ENCODE measurements around the gene CCDC185. TPM values are rescaled to one million over a fixed set of nuclear protein-coding genes. Genes with fewer than 3 reads are reported as not detected.

The CCDC185 gene
- total and polyA plus RNA-seq, 2 experiments from 2014 or later = 0.56 TPM; not detected in 1

DNA sequence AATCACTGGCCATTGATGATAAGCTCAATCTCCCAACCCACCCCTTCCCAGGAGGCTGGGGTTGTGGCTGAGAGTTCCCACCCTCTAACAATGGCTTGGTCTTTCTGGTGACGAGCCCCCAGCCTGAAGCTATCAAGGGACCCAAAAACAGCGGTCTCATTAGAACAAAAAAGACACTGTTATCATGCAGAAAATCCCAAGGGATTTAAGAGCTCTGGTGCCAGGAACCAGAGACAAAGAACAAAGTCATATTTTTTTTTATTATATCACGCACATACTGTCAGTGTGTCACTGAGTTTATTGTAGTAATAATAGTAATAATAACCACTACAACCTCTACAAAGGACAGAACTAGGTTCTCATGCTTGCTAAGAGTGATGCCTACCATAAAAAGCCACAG is 43.9 kb downstream of the CCDC185 start:
- Mint-ChIP-seq H3K27me3 (ENCODE audit: insufficient read depth, low read depth, poor library complexity) (peaks cover 2% of the 10 kb centered on the region), H3K4me3 (no peak overlapping the region), H3K36me3 (ENCODE audit: low read depth) (no peaks in the 10 kb centered on the region), H3K27ac (no peak overlapping the region), H3K9me3 (peaks cover under 1% of the 10 kb centered on the region; the same call in 1 of the 3 replicates), H3K4me1 (peaks cover 5% of the 10 kb centered on the region; the same call in 2 of the 3 replicates)
- no peaks in the 10 kb centered on the region for H3F3A ChIP-seq (replicated peaks; ENCODE audit: low read depth)
- peaks cover 16% of the 10 kb centered on the region; the same call in 1 of the 2 replicates for H3K9me2 ChIP-seq (ENCODE audit: insufficient read depth)
- no peak for TF ChIP-seq ZNF114 (CRISPR knock-in tag; IDR thresholded peaks at IDR 0.05)
- TF ChIP-seq, protein P1, sequence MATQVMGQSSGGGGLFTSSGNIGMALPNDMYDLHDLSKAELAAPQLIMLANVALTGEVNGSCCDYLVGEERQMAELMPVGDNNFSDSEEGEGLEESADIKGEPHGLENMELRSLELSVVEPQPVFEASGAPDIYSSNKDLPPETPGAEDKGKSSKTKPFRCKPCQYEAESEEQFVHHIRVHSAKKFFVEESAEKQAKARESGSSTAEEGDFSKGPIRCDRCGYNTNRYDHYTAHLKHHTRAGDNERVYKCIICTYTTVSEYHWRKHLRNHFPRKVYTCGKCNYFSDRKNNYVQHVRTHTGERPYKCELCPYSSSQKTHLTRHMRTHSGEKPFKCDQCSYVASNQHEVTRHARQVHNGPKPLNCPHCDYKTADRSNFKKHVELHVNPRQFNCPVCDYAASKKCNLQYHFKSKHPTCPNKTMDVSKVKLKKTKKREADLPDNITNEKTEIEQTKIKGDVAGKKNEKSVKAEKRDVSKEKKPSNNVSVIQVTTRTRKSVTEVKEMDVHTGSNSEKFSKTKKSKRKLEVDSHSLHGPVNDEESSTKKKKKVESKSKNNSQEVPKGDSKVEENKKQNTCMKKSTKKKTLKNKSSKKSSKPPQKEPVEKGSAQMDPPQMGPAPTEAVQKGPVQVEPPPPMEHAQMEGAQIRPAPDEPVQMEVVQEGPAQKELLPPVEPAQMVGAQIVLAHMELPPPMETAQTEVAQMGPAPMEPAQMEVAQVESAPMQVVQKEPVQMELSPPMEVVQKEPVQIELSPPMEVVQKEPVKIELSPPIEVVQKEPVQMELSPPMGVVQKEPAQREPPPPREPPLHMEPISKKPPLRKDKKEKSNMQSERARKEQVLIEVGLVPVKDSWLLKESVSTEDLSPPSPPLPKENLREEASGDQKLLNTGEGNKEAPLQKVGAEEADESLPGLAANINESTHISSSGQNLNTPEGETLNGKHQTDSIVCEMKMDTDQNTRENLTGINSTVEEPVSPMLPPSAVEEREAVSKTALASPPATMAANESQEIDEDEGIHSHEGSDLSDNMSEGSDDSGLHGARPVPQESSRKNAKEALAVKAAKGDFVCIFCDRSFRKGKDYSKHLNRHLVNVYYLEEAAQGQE (IDR thresholded peaks at IDR 0.05; ENCODE audit: unreplicated experiment) = no peak
- TF ChIP-seq ZNF462 (CRISPR knock-in tag; IDR thresholded peaks at IDR 0.05) = no peak
- no peak for TF ChIP-seq POLR2AphosphoS5 (IDR thresholded peaks at IDR 0.05; ENCODE audit: low read depth)
- no peak for TF ChIP-seq CREB1 (CRISPR knock-in tag; IDR thresholded peaks at IDR 0.05; ENCODE audit: low read depth)
- TF ChIP-seq ZNF331 (CRISPR knock-in tag; IDR thresholded peaks at IDR 0.05; ENCODE audit: low read depth) = no peak
- TF ChIP-seq JUNB (IDR thresholded peaks at IDR 0.05; ENCODE audit: unreplicated experiment) = no peak
- no peak for TF ChIP-seq EZH2phosphoT487 (IDR thresholded peaks at IDR 0.05; ENCODE audit: unreplicated experiment)
- no peak for TF ChIP-seq STAT1 (IDR thresholded peaks at IDR 0.05; ENCODE audit: unreplicated experiment)
- TF ChIP-seq, protein P2, sequence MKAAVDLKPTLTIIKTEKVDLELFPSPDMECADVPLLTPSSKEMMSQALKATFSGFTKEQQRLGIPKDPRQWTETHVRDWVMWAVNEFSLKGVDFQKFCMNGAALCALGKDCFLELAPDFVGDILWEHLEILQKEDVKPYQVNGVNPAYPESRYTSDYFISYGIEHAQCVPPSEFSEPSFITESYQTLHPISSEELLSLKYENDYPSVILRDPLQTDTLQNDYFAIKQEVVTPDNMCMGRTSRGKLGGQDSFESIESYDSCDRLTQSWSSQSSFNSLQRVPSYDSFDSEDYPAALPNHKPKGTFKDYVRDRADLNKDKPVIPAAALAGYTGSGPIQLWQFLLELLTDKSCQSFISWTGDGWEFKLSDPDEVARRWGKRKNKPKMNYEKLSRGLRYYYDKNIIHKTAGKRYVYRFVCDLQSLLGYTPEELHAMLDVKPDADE (IDR thresholded peaks at IDR 0.05) = no peak
- TF ChIP-seq NANOG (IDR thresholded peaks at IDR 0.05; ENCODE audit: borderline replicate concordance) = no peak
- TF ChIP-seq, protein P3, sequence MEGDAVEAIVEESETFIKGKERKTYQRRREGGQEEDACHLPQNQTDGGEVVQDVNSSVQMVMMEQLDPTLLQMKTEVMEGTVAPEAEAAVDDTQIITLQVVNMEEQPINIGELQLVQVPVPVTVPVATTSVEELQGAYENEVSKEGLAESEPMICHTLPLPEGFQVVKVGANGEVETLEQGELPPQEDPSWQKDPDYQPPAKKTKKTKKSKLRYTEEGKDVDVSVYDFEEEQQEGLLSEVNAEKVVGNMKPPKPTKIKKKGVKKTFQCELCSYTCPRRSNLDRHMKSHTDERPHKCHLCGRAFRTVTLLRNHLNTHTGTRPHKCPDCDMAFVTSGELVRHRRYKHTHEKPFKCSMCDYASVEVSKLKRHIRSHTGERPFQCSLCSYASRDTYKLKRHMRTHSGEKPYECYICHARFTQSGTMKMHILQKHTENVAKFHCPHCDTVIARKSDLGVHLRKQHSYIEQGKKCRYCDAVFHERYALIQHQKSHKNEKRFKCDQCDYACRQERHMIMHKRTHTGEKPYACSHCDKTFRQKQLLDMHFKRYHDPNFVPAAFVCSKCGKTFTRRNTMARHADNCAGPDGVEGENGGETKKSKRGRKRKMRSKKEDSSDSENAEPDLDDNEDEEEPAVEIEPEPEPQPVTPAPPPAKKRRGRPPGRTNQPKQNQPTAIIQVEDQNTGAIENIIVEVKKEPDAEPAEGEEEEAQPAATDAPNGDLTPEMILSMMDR (conservative IDR thresholded peaks at IDR 0.05; ENCODE audit: low read depth in 2 of 2) = no peak
- TF ChIP-seq EZH2 (IDR thresholded peaks at IDR 0.05; ENCODE audit: low read depth, unreplicated experiment) = no peak
- H3K27me3 ChIP-seq (ENCODE audit: insufficient read depth) = no peaks in the 10 kb centered on the region
- ATAC-seq (no peak), DNase-seq (ENCODE audit: low spot score) (no peak)
- no peaks in the 10 kb centered on the region; the same call in 1 of the 2 replicates for H3K36me3 ChIP-seq (ENCODE audit: insufficient read depth)
- H4K20me1 ChIP-seq (replicated peaks; ENCODE audit: insufficient read depth) = no peaks in the 10 kb centered on the region
- H3K79me2 ChIP-seq (replicated peaks; ENCODE audit: insufficient read depth) = no peaks in the 10 kb centered on the region
- no peak overlapping the region for H3K27ac ChIP-seq (ENCODE audit: low read depth)
- no peaks in the 10 kb centered on the region for H3K4me1 ChIP-seq (ENCODE audit: insufficient read depth)
- no peak overlapping the region for H3K4me2 ChIP-seq
- H2AFZ ChIP-seq = no peak overlapping the region
- no peak overlapping the region for H3K4me3 ChIP-seq

Measured in GM23338 (cell line).